GM21619 (cell line): ENCODE data around the gene RUVBL1.
A peak's percentile ranks its signal among the peaks of the same experiment; 100 is the strongest.

Experiments used
- ATAC-seq: cut with Tn5 transposase; IDR thresholded peaks from one replicate; pipeline ENCODE4 v1.9.1; 2021; ENCODE audit not compliant: unreplicated experiment

Gene RUVBL1

GRCh38 chr3:128143496-128143895 is 19.9 kb upstream of the RUVBL1 start:
- ATAC-seq, result no peak

GRCh38 chr3:128133273-128133883 is 9.8 kb upstream of the RUVBL1 start:
- ATAC-seq, result no peak

GRCh38 chr3:128131897-128132646 is 8.5 kb upstream of the RUVBL1 start:
- no peak for ATAC-seq

GRCh38 chr3:128128251-128128650 is 4.6 kb upstream of the RUVBL1 start:
- no peak for ATAC-seq

GRCh38 chr3:128127236-128127635 is 3.6 kb upstream of the RUVBL1 start:
- ATAC-seq, result no peak

GRCh38 chr3:128123156-128123537 is 465 bp downstream of the RUVBL1 start:
- ATAC-seq, result no peak

GRCh38 chr3:128122013-128122412 is 1.6 kb downstream of the RUVBL1 start:
- ATAC-seq, result no peak

- ATAC-seq, result peak; percentile 67
Measured at GRCh38 chr3:128113817-128114794, 9.5 kb downstream of the RUVBL1 start.

- ATAC-seq, result no peak
Measured at GRCh38 chr3:128112357-128112968, 11.1 kb downstream of the RUVBL1 start.

GRCh38 chr3:128111147-128111546 is 12.5 kb downstream of the RUVBL1 start:
- no peak for ATAC-seq

- ATAC-seq, result no peak
Measured at GRCh38 chr3:128107834-128108233, 15.8 kb downstream of the RUVBL1 start.

GRCh38 chr3:128103136-128103676 is 20.4 kb downstream of the RUVBL1 start:
- ATAC-seq, result no peak

- no peak for ATAC-seq
Measured at GRCh38 chr3:128100638-128101037, 23.0 kb downstream of the RUVBL1 start.

GRCh38 chr3:128100161-128100560 is 23.5 kb downstream of the RUVBL1 start:
- no peak for ATAC-seq

GRCh38 chr3:128098234-128098633 is 25.4 kb downstream of the RUVBL1 start:
- ATAC-seq, result no peak

GRCh38 chr3:128095222-128095703 is 28.3 kb downstream of the RUVBL1 start:
- peak; percentile 76 for ATAC-seq

- ATAC-seq, result no peak
Measured at GRCh38 chr3:128094295-128095151, 29.1 kb downstream of the RUVBL1 start.

- ATAC-seq, result no peak
Measured at GRCh38 chr3:128091586-128091985, 32.0 kb downstream of the RUVBL1 start.

GRCh38 chr3:128089135-128089534 is 34.5 kb downstream of the RUVBL1 start:
- ATAC-seq, result no peak

GRCh38 chr3:128084675-128085021 is 39.0 kb downstream of the RUVBL1 start:
- ATAC-seq, result no peak
